GM19193 (cell line): ENCODE measurements around the gene CCDC3.

Experiments
- POLR2A ChIP-seq: IDR thresholded peaks from 4 replicates; pipeline ENCODE4 v1.6.1; 2011; ENCODE audit not compliant: insufficient read depth, insufficient read length; ENCODE audit errors: extremely low read depth

Gene CCDC3

DNA sequence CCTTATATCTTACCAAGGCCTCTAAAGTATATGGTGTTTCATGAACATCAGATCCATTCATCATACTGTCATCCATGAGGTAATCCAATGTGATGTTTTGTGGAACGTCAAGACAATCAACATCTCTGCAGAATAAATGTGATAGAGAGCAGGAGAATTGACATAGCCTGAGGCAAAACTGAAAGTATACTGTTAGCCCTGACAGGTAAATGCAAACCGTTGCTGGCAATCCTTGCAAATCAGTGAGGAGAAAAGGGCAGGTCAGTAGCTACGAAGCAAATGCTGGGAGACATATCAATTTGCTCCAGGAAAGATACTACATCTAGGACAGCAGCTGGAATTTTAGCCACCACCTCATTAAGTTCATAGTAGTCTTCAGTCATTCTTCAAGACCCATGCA, 4.5 kb upstream of the CCDC3 start:
- no peak for TF ChIP-seq POLR2A

DNA sequence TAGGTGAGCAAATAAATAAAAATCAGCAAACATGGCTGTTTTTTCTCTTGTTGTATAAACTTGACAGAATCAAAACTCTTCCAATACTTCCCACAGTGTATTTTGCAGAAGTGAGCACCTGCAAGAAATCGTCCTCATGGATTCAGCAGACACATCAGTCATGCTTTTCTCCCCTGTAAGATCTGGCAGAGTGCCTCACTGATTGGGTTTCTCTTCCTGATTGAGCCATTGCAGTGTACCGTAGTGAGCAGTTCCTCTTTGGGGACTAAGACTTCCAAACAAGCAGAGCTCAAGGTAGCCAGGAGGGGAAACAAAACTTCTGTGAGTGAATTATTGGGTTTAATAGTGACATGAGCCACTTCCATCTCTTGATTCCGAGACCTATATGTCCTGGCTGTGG, 2.2 kb upstream of the CCDC3 start:
- no peak for TF ChIP-seq POLR2A

- no peak for TF ChIP-seq POLR2A
Observed at GRCh38 chr10:13003004-13003403, 1.5 kb upstream of the CCDC3 start.

GRCh38 chr10:13001887-13002212, 337 bp upstream of the CCDC3 start:
- no peak for TF ChIP-seq POLR2A

DNA sequence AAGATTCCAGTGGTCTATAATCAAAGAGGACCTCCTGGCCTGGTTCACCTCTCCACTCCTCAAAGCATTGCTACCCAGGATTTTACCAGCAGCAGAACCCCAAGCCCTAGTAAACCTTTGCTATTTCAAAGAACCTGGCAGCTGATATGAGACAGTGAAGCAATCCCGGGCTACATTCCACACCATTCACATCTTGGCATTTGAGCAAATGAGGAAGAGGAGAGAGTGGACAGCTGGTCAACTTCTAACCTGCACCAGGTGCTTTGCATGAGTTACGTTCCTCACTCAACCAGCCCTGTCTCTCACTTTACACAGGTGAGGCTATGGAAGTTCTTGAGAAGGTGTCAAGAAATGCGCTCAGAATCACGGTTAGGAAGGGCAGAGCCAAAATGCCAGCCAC, 1.1 kb downstream of the CCDC3 start:
- TF ChIP-seq POLR2A: no peak

DNA sequence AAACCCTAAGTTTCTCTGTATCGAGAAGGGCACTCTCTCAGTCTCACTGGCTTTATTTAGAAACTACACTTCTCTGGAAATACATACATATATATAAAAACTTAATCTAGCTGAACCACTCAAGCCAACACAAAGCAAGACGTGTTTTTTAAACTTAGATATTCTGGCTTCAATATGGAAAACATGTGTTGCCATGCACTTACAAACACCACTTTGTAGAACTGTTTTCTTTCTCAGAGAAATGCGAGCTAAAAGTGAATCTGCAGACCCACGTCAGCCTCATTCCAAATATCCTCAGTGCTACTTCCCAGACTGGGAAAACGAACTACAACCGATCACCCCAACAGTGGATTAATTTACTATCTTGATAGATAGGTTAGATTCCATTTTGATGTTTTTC, 1.7 kb downstream of the CCDC3 start:
- TF ChIP-seq POLR2A: no peak

DNA sequence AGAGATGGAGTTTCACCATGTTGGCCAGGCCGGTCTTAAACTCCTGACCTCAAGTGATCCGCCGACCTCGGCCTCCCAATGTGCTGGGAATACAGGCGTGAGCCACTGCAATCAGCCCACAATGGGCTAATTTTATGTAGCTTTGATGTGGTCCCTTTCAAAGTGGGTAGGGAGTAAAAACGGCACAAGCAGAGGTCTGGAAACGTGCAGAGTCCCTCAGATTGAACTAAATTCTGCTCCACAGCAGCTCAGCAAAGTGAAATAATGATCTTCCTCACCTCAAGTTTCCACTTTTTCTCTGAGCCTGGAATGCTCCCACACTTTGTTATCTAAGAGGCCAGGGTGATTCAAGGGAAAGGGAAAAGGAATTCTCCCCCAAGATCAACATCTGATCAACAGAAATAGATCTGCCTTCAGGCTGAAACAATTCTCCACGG, 6.1 kb downstream of the CCDC3 start:
- no peak for TF ChIP-seq POLR2A

GRCh38 chr10:12993595-12993994, 7.9 kb downstream of the CCDC3 start:
- TF ChIP-seq POLR2A: no peak

DNA sequence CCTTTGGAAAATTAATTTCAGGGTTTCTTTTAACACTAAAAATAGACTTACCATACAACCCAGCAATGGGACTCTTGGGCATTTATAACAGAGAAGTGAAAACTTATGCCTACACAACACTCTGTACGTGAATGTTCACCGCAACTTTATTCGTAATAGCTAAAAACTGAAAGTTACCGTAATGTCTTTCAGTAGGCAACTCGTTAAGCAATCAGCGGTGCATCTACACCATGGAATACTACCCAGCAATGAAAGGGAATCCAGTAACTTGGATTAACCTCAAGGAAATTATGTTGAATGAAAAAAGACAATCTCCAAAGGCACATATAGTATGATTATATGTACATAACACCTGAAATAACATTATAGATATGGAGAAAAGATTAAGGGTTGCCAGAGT, 16.2 kb downstream of the CCDC3 start:
- TF ChIP-seq POLR2A: no peak

DNA sequence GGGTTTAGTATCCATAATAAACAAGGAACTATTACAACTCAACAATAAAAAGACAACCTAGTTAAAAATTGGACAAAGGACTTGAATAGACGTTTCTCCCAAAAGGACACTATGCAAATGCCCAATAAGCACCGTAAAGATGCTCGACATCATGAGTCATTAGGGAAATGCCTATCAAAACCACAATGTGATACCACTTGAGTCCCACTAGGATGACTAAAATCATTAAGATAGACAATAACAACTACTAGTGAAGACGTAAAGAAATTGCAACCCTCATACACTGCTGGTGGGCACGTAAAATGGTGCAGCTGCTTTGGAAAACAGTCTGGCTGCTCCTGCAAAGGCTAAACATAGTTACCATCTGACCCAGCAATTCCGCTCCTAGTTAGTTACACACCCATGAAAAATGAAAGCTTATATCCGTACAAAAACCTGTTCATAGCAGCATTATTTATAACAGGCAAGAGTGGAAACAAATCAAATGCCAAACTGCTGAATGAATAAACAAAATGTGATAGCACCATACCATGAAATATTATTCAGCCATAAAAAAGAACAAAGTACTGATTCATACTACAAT, 17.3 kb downstream of the CCDC3 start:
- no peak for TF ChIP-seq POLR2A

DNA sequence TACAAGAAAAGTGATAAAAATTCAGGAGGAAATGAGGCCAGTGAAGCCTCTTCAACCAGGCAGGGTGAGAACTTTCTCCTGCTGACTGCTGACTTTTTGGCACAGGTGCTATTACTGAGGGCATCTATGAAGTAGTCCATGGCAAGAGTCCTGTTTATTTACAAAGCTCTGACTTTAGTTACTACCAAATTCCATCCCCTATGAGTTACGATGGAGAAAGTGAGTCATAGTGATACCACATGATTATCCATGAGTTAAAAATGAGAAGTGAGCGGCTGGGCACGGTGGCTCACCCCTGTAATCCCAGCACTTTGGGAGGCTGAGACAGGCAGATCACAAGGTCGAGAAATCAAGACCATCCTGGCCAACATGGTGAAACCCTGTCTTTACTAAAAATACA, 19.9 kb downstream of the CCDC3 start:
- no peak for TF ChIP-seq POLR2A

DNA sequence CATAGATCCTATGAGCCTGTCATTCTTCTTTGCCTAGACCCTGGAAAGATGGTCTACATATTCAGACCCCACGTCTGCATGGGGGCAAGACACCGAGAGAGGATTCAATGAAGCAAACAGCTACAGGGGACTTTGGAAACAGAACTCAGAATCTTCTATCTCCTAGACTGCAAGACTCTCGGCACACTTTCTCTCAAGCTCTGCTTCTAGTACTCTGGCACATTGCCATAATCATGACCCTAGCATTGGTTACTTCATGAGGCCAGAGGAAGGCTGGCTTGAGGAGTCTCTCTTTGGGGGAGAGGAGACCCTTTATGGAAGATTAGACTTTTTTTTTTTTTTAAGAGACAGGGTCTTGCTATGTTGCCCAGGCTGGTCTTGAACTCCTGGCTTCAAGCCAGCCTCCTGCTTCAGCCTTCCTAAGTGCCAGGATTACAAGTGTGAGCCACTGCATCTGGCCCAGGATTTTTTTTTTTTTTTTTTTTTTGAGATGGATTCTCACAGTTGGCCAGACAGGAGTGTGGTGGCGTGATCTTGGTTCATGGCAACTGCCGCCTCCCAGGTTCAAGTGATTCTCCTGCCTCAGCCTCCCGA, 20.7 kb downstream of the CCDC3 start:
- TF ChIP-seq POLR2A: no peak

DNA sequence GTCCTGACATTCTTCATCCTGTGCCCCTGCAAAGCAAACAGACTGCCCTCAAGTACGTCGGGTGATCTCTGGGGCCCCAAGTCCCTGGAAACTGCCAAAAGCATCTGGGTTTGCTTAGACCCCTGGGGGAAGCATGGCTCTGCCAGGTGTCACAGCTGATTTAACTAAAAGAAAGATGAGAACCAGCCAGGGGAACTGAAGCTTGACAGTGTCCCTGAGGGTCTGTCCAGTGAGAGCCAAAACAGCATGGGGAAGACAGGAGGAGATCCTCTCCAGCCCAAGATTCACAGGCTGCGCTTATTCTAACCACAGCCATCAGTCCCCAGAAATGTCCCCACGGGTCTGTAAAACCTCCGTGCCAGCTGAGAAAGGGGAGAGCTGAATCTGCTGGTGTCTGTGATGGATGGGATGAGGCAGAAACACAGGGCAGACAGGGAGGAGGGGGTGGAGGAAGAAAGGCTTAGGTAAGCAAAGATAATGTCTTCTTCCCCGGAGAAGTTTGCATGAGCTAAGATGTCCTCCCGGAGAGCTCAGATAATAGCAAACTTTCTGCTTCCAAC, 21.3 kb downstream of the CCDC3 start:
- no peak for TF ChIP-seq POLR2A

DNA sequence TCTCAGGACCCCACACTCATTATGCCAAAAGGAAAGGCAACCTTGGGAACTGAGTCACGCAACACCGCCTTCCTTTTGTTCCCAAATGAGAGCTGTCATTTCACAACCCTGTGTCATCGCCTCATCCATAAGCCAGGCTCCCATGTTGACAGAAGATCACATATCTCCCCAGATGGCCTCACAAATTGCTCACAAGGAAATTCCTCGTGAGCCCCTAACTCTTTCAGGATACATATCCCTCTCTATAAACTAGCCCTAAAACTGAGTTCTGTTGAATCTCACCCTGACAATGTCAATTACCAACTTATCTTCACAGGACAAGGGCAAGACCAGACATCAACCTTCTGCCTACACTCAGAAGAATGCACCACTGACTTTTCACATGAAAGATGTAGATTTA, 22.6 kb downstream of the CCDC3 start:
- TF ChIP-seq POLR2A: no peak

GRCh38 chr10:12975906-12976305, 25.6 kb downstream of the CCDC3 start:
- no peak for TF ChIP-seq POLR2A

- TF ChIP-seq POLR2A: no peak
Observed at GRCh38 chr10:12975266-12975665, 26.2 kb downstream of the CCDC3 start.

DNA sequence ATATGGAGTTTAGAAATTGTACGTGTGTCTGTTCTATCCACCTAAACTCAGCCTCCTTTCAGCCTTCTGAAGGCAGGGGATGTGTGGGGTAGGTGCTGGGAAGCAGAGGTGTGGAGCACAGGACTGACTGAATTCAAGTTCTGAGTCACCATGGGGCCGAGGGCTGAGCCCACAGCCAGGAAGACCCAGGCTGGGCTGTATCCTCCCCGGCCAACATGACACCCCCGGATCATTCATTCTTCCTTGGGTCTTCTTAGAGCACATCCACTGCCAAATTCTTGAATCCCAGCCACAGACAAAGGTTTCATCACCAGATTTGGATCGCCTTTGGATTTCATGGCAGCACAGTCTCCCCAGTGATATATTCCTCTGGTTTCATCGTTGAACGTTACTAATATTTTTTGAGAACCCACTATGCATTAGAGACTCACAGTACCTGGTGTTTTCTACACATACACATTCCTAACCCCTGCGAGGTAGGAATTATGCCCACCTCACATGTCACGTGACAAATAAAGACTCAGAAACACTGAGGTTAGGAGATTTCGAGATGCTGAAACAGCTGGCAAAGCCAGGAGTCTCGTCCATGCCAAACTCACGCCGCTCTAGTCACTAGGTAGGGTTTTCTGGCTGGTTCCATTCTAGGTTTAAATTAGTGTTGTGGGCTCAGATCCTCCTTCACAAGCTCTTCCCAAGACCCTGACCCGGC, 26.9 kb downstream of the CCDC3 start:
- TF ChIP-seq POLR2A: no peak

- TF ChIP-seq POLR2A: no peak
Observed at GRCh38 chr10:12974078-12974477, 27.4 kb downstream of the CCDC3 start.
